ENCODE measurements around the gene C1QTNF6.

Gene C1QTNF6

GRCh38 chr22:37160027-37160426, 28.0 kb downstream of the C1QTNF6 start:
- no peak for DNase-seq

- DNase-seq = no peak
Measured at GRCh38 chr22:37158963-37159290, 29.1 kb downstream of the C1QTNF6 start.

GRCh38 chr22:37157516-37158285, 30.3 kb downstream of the C1QTNF6 start:
- DNase-seq = no peak

- no peak for DNase-seq
Measured at GRCh38 chr22:37156686-37157435, 31.2 kb downstream of the C1QTNF6 start.

GRCh38 chr22:37155971-37156370, 32.1 kb downstream of the C1QTNF6 start:
- no peak for DNase-seq

- DNase-seq = no peak
Measured at GRCh38 chr22:37154925-37155712, 32.9 kb downstream of the C1QTNF6 start.

GRCh38 chr22:37153901-37154300, 34.1 kb downstream of the C1QTNF6 start:
- DNase-seq = no peak

GRCh38 chr22:37151401-37151800, 36.6 kb downstream of the C1QTNF6 start:
- no peak for DNase-seq

- no peak for DNase-seq
Measured at GRCh38 chr22:37150701-37151100, 37.3 kb downstream of the C1QTNF6 start.

- no peak for DNase-seq
Measured at GRCh38 chr22:37148742-37149665, 39.0 kb downstream of the C1QTNF6 start.

GRCh38 chr22:37148031-37148651, 39.9 kb downstream of the C1QTNF6 start:
- no peak for DNase-seq

GRCh38 chr22:37147186-37147990, 40.7 kb downstream of the C1QTNF6 start:
- no peak for DNase-seq

GRCh38 chr22:37146507-37147180, 41.4 kb downstream of the C1QTNF6 start:
- DNase-seq = no peak

- DNase-seq = no peak
Measured at GRCh38 chr22:37146051-37146385, 42.0 kb downstream of the C1QTNF6 start.

GRCh38 chr22:37145180-37146050, 42.6 kb downstream of the C1QTNF6 start:
- DNase-seq = no peak

- DNase-seq = no peak
Measured at GRCh38 chr22:37144180-37144554, 43.9 kb downstream of the C1QTNF6 start.

GRCh38 chr22:37141971-37142370, 46.1 kb downstream of the C1QTNF6 start:
- DNase-seq = no peak

- DNase-seq = no peak
Measured at GRCh38 chr22:37141476-37141875, 46.6 kb downstream of the C1QTNF6 start.

- no peak for DNase-seq
Measured at GRCh38 chr22:37140686-37141323, 47.2 kb downstream of the C1QTNF6 start.
